Measurements from ENCODE around the gene TMTC1. TPM values are rescaled to one million over a fixed set of nuclear protein-coding genes. Genes with fewer than 3 reads are reported as not detected.

The TMTC1 gene
- total RNA-seq, 1 donor from 2014 or later = 35.3 TPM

GRCh38 chr12:29709054-29709453 lies 74.7 kb downstream of the TMTC1 start:
- peaks cover 15% of the 10 kb centered on the region for H3K36me3 Mint-ChIP-seq (ENCODE audit: unreplicated experiment)
- peaks cover 53% of the 10 kb centered on the region for H3K4me1 Mint-ChIP-seq (ENCODE audit: unreplicated experiment)
- H3K4me3 Mint-ChIP-seq (ENCODE audit: unreplicated experiment) = no peak overlapping the region
- no peak overlapping the region for H3K27ac Mint-ChIP-seq (ENCODE audit: unreplicated experiment)
- no peak for TF ChIP-seq CTCF (IDR thresholded peaks at IDR 0.05)
- DNase-seq (ENCODE audit: extremely low spot score, unreplicated experiment) = no peak
- H3K9me3 Mint-ChIP-seq (ENCODE audit: unreplicated experiment) = no peaks in the 10 kb centered on the region
- H3K27me3 Mint-ChIP-seq (ENCODE audit: unreplicated experiment) = no peaks in the 10 kb centered on the region

- Mint-ChIP-seq H3K4me1 (ENCODE audit: unreplicated experiment) (peaks cover 41% of the 10 kb centered on the region), H3K9me3 (ENCODE audit: unreplicated experiment) (no peaks in the 10 kb centered on the region), H3K27me3 (ENCODE audit: unreplicated experiment) (no peaks in the 10 kb centered on the region), H3K27ac (ENCODE audit: unreplicated experiment) (no peak overlapping the region), H3K36me3 (ENCODE audit: unreplicated experiment) (peaks cover 15% of the 10 kb centered on the region), H3K4me3 (ENCODE audit: unreplicated experiment) (no peak overlapping the region)
- no peak for DNase-seq (ENCODE audit: extremely low spot score, unreplicated experiment)
- TF ChIP-seq CTCF (IDR thresholded peaks at IDR 0.05) = no peak
Measured at GRCh38 chr12:29707846-29708245, 75.9 kb downstream of the TMTC1 start.

- peaks cover 19% of the 10 kb centered on the region for H3K36me3 Mint-ChIP-seq (ENCODE audit: unreplicated experiment)
- H3K27ac Mint-ChIP-seq (ENCODE audit: unreplicated experiment) = no peak overlapping the region
- no peak for DNase-seq (ENCODE audit: extremely low spot score, unreplicated experiment)
- no peaks in the 10 kb centered on the region for H3K9me3 Mint-ChIP-seq (ENCODE audit: unreplicated experiment)
- H3K4me3 Mint-ChIP-seq (ENCODE audit: unreplicated experiment) = no peak overlapping the region
- no peak for TF ChIP-seq CTCF (IDR thresholded peaks at IDR 0.05)
- H3K4me1 Mint-ChIP-seq (ENCODE audit: unreplicated experiment) = peaks cover 37% of the 10 kb centered on the region
- no peaks in the 10 kb centered on the region for H3K27me3 Mint-ChIP-seq (ENCODE audit: unreplicated experiment)
Measured at GRCh38 chr12:29706311-29706710, 77.4 kb downstream of the TMTC1 start.

- TF ChIP-seq CTCF (IDR thresholded peaks at IDR 0.05) = no peak
Measured at GRCh38 chr12:29703528-29703927, 80.2 kb downstream of the TMTC1 start.

GRCh38 chr12:29702972-29703371 lies 80.8 kb downstream of the TMTC1 start:
- Mint-ChIP-seq H3K36me3 (ENCODE audit: unreplicated experiment) (peaks cover 19% of the 10 kb centered on the region), H3K4me3 (ENCODE audit: unreplicated experiment) (no peak overlapping the region), H3K27me3 (ENCODE audit: unreplicated experiment) (no peaks in the 10 kb centered on the region), H3K27ac (ENCODE audit: unreplicated experiment) (no peak overlapping the region), H3K9me3 (ENCODE audit: unreplicated experiment) (no peaks in the 10 kb centered on the region), H3K4me1 (ENCODE audit: unreplicated experiment) (peaks cover 37% of the 10 kb centered on the region)
- DNase-seq (ENCODE audit: extremely low spot score, unreplicated experiment) = no peak
- no peak for TF ChIP-seq CTCF (IDR thresholded peaks at IDR 0.05)

More at GRCh38 chr12:29703528-29703927, 80.2 kb downstream of the TMTC1 start:
- H3K27me3 Mint-ChIP-seq (ENCODE audit: unreplicated experiment) = no peaks in the 10 kb centered on the region
- H3K4me3 Mint-ChIP-seq (ENCODE audit: unreplicated experiment) = no peak overlapping the region
- no peak for DNase-seq (ENCODE audit: extremely low spot score, unreplicated experiment)
- peaks cover 36% of the 10 kb centered on the region for H3K4me1 Mint-ChIP-seq (ENCODE audit: unreplicated experiment)
- peaks cover 19% of the 10 kb centered on the region for H3K36me3 Mint-ChIP-seq (ENCODE audit: unreplicated experiment)
- no peaks in the 10 kb centered on the region for H3K9me3 Mint-ChIP-seq (ENCODE audit: unreplicated experiment)
- no peak overlapping the region for H3K27ac Mint-ChIP-seq (ENCODE audit: unreplicated experiment)

Measured in osteocyte (in vitro differentiated cells).